Peyer's patch (tissue), 4 donors: ENCODE data around the gene LRP11.

ENCODE experiments used
- CTCF ChIP-seq, 6 experiments: fragments of 450-650 bp in 4 of 6; fragments of 200-600 bp in 2 of 6; sonication (generic) in 1 of 6; IDR thresholded peaks; one replicate each; pipeline ENCODE4 v1.5.1; 2017 to 2019; ENCODE audit warnings: antibody characterized with exemption in 6 of 6, mild to moderate bottlenecking in 3 of 6, moderate library complexity in 1 of 6
- POLR2A ChIP-seq, 2 donors: fragments of 450-650 bp; IDR thresholded peaks; one replicate each; pipeline ENCODE4 v1.5.1; 2017; ENCODE audit warnings: antibody characterized with exemption in 2 of 2, mild to moderate bottlenecking in 2 of 2, moderate library complexity in 2 of 2

DNA sequence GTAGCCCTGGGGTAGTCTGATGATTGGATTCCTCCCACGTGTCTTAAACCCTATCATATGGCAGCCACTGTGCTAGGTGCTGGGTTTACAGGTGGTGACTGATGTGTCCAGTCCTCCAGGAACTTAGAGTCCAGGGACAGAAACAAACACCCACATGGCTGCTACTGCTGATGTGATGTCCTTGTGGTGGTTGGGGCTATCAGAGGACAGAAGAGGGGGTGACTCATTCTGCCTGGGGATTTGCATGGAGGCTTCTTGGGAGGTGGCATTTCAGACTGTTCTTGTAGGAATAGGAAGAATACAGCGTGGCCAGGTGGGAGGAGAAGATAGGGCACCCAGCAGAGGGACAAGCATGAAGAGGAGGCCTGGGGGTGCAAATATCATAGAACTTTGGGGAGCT lies 48.9 kb upstream of the LRP11 start:
- no peak for TF ChIP-seq CTCF (IDR thresholded peaks at IDR 0.05)
- TF ChIP-seq POLR2A (IDR thresholded peaks at IDR 0.05) = no peak
